ENCODE measurements around the gene NR2C2. TPM values are rescaled to one million over a fixed set of nuclear protein-coding genes. Genes with fewer than 3 reads are reported as not detected.

The NR2C2 gene
- total RNA-seq, 1 experiment from 2014 or later, result 13.4 TPM

- no peak for DNase-seq (ENCODE audit: low read depth)
Observed at GRCh38 chr3:15063656-15064286, 116.4 kb downstream of the NR2C2 start.

- DNase-seq (ENCODE audit: low read depth), result peak; percentile 21
Observed at GRCh38 chr3:15064299-15064834, 117.0 kb downstream of the NR2C2 start.

- DNase-seq (ENCODE audit: low read depth), result peak; percentile 91
Observed at GRCh38 chr3:15064835-15065549, 117.6 kb downstream of the NR2C2 start, which contains the start of gene MRPS25. TSS of gene MRPS25 (minus strand) at chr3:15065315. CDS start at chr3:15065194, 121 bp downstream.

DNA sequence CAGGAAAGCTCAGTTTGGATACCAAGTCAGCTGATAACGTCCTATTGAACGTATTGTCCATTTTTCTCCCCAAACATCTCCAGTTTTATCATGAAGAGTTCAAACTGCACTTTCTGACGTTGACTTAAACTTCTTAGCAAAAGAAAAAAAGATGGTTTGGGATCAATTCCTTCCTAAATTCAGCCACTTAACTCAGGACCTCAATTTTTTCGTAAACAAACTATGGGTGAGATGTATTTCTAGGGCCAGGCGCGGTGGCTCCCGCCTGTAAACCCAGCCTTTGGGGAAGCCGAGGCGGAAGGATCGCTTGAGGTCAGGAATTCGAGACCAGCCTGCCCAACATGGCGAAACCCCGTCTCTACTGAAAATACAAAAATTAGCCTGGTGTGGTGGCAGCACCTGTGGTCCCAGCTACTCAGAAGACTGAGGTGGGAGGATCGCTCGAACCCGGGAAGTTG lies 118.2 kb downstream of the NR2C2 start:
- no peak for DNase-seq (ENCODE audit: low read depth)

DNA sequence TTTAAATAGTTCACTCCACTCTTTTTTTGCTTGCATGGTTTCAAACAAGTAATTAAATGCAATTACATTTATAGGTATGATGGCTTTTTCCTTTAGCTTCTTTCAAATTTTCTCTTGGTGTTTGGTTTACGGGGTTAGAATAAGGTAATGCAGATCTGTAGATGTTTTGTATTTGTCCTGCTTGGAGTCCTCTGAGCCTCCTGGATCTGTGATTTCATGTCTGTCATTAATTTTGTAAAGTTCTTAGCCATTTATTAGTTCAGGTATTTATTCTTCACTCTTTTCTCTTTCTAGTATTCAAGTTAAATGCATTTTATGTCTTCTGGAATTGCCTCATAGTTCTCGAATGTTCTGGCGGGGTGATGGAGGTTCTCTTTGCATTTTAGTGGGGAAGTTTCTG lies 119.1 kb downstream of the NR2C2 start:
- DNase-seq (ENCODE audit: low read depth), result no peak

DNA sequence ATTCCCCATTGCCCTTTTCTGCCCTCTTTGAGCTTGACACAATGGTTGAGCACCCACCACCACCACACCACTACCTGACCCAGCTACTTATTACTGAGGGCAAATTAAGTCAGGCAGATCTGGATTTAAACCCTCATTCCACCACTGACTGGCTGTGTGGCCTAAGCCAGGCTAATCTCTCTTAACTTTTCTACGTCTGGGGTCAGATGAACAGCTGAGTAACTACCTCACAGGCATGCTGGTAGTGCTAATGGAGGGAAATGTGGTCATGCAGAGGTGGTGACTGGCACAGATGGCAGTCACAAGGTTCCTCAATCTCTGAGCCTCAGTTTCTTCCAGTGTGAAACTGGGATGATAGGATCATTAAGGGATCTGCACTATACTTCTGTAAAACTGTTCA lies 122.1 kb downstream of the NR2C2 start:
- DNase-seq (ENCODE audit: low read depth), result no peak

DNA sequence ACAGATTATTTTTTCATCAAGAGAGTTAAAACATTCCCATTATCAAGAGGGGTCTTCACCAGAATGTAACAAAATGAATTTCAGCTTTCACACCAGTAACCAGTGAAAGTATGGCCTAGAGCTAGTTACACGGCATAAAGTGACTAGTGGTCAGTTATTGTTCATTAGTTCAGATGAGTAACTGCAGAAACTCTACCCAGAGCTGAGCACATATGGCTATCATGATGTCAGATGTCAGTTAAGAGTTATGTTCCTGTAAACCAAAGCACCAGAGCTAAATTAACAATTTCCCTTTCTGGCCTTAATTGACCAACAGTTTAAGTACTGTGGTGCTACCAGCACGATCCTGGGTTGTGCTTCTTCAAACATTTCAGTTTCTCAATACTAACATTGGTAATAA lies 124.3 kb downstream of the NR2C2 start:
- DNase-seq (ENCODE audit: low read depth), result no peak

GRCh38 chr3:15074500-15074899 lies 127.1 kb downstream of the NR2C2 start:
- no peak for DNase-seq (ENCODE audit: low read depth)

- DNase-seq (ENCODE audit: low read depth), result no peak
Observed at GRCh38 chr3:15079091-15079490, 131.7 kb downstream of the NR2C2 start.

- no peak for DNase-seq (ENCODE audit: low read depth)
Observed at GRCh38 chr3:15081960-15082664, 134.7 kb downstream of the NR2C2 start.

DNA sequence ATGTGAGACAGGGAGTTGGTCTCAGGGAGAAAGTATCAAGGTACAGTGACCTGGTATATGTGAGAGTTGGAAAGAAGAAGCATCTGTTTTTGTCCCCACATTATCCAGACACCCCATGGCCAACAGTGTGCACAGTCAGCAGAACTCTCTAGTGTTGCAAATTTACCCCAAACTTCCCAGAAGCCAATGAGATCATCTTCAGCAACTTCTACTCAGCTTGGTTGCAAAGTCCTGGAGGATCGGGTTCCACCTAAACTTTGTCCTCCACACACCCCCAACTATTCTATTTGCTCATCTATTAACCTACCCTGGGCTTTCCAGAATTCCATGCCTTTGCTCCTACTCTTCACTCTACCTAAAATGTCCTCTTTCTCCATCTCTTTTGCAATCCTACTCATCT lies 135.9 kb downstream of the NR2C2 start:
- no peak for DNase-seq (ENCODE audit: low read depth)

DNA sequence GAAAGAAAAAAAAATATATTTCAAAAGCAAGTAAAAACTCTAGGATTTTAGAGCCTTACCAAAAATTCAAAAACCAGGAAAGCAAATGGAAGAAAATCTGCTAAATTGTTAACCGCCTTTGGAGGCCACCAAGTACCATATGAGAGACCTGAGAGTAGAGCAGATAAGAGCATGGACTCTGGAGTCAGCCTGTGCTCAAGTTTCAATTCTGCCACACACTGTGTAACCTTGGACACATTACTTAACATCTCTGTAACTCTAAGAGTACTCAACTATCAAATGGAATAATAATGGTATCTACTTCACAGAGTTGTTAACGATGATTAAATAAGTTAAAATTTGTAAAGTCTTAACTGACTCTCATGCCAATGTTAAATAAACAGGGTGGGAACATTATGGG lies 138.9 kb downstream of the NR2C2 start:
- no peak for DNase-seq (ENCODE audit: low read depth)

GRCh38 chr3:15086699-15087098 lies 139.3 kb downstream of the NR2C2 start:
- no peak for DNase-seq (ENCODE audit: low read depth)

DNA sequence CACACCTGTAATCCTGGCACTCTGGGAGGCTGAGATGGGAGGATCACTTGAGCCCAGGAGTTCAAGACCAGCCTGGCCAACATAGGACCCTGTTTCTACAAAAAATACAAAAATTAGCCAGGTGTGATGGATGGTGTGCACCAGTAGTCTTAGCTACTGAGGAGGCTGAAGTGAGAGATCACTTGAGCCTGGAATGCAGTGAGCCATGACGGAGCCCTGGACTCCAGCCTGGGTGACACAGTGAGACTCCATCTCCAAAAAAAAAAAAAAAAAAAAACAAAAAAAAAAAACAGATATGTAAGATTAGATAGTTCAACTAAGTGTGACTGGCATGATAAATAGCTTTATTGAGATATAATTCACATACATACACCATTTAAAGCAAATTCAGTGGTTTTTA lies 141.8 kb downstream of the NR2C2 start:
- no peak for DNase-seq (ENCODE audit: low read depth)

GRCh38 chr3:15091575-15091974 lies 144.2 kb downstream of the NR2C2 start:
- DNase-seq (ENCODE audit: low read depth), result no peak

GRCh38 chr3:15092686-15093085 lies 145.3 kb downstream of the NR2C2 start:
- DNase-seq (ENCODE audit: low read depth), result no peak

DNA sequence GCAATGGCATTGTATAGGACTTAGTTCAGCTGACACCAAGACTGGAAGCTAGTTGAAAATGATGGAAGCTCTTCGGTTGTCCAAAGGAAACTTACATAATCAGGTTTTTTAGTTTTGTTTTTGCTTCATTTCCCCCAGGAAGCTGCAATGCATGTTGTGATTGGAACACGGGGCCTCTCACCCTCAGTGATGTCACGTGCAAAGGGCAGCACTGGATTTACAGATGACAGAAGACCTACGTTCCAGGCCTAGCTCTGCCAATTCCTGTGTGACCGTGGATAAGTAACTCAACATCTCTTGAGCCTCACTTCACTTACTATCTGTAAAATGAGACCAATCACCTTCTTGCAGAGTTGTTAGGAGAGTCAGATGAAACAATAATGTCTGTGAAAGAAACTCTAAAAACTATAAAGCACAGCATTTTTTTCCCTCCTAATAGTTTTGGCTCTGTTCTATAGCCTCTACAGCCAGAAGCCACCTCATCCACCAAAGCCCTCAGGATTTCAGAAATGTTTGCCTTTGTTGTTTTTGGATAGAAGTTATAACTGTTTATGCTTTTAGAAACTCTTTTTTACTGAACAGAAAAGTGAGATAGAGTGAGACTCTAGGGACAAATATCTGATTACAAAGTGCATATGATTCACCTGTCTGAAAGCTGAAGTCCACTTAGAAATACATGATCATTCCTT lies 146.9 kb downstream of the NR2C2 start:
- DNase-seq (ENCODE audit: low read depth), result no peak

GRCh38 chr3:15096046-15096445 lies 148.7 kb downstream of the NR2C2 start:
- no peak for DNase-seq (ENCODE audit: low read depth)

DNA sequence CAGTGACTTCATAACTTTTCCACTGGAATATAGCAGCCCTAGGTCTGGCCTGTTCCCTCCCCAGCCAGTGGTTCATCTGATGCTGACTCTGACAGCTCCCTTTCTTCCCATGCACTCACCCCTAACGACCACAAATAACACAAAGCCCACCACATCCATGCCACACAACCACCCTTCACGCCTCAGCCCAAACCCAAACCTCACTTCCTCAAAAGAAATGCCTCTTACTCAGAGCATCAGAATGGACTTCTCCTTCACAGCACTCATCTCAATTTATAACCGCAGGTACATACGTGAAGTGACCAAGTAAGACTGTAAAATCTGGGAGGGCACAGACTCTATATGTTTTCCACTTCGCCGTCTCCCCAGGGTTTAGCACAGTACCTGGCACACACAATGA lies 150.5 kb downstream of the NR2C2 start:
- peak; percentile 37 for DNase-seq (ENCODE audit: low read depth)
